GM13976 (cell line): ENCODE measurements around the gene VWA7.

ENCODE experiments used
- DNase-seq: peaks from one replicate; pipeline ENCODE4 v3.0.0; 2012; ENCODE audit warnings: low spot score
- CTCF ChIP-seq: IDR thresholded peaks from 2 replicates; pipeline ENCODE4 v1.5.1; 2012; ENCODE audit warnings: borderline replicate concordance, mild to moderate bottlenecking; ENCODE audit not compliant: insufficient read depth; ENCODE audit errors: extremely low read depth, missing control alignments, control extremely low read depth
- in situ Hi-C: fragments of 300-500 bp; cut with MboI; formaldehyde crosslinking; loops from one replicate; pipeline ENCODE4 v1.12.0; 2022; ENCODE audit warnings: low sequenced_read_pairs, mixed read lengths, inconsistent platforms; ENCODE audit not compliant: unreplicated experiment

VWA7 gene

GRCh38 chr6:31784098-31784925, 7.2 kb upstream of the VWA7 start:
- in situ Hi-C loops, result no loop called here
- DNase-seq, result no peak
- TF ChIP-seq CTCF, result no peak

GRCh38 chr6:31782126-31782855, 5.2 kb upstream of the VWA7 start:
- DNase-seq, result no peak
- TF ChIP-seq CTCF, result no peak
- in situ Hi-C loops, result no loop called here

- DNase-seq, result no peak
- no peak for TF ChIP-seq CTCF
- in situ Hi-C loops, result no loop called here
Measured at GRCh38 chr6:31781244-31782125, 4.4 kb upstream of the VWA7 start.

GRCh38 chr6:31780507-31781243, 3.5 kb upstream of the VWA7 start:
- DNase-seq, result no peak
- in situ Hi-C loops, result no loop called here
- no peak for TF ChIP-seq CTCF

GRCh38 chr6:31779908-31780307, 2.8 kb upstream of the VWA7 start:
- DNase-seq, result no peak
- no peak for TF ChIP-seq CTCF
- in situ Hi-C loops, result no loop called here
